ENCODE results near the gene SPATA31D1.
"Not testable (repeated sequence)": the region's sequence is repeated elsewhere in the genome, so short reads cannot be mapped to it uniquely, and the experiment has no call there.

Gene SPATA31D1

DNA sequence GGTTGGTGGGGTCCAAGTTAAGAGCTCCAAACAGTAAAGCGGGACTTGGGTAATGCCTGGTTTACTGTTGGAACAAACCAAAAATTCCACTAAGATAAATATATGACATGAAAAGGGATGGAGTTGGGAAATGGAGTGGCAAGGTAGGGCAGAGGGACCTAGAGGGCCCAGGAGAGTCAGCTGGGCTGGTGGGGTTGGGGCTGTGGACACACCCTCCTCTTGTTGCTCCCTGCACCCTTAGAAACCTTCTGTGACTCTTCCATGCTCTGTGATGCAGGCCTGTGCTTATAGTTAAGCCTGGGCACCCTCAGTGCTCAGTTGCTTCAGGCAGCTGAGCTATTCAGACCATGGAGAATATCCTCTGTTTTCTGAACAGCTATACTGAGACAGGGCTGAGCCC lies at the start of gene SPATA31D1:
SPATA31D1 (plus strand) TSS at position 301 of the 400 bp plus-strand sequence; CDS start at position 348, 47 bp downstream.
- DNase-seq (ENCODE audit: low read depth in 2 of 2), result not testable (repeated sequence)

DNA sequence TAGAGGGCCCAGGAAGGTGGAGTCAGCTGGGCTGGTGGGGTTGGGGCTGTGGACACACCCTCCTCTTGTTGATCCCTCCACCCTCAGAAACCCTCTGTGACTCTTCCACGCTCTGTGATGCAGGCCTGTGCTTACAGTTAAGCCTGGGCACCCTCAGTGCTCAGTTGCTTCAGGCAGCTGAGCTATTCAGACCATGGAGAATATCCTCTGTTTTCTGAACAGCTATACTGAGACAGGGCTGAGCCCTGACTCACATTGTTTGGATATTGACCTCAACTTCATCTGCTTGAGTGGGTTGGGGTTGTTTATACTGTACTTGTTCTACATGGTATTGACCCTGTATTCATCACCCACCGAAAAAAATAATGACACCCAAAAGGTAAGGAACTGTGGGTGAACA lies 45.2 kb upstream of the SPATA31D1 start, which contains the start of gene SPATA31D3:
SPATA31D3 (plus strand) TSS at position 108 of the 400 bp plus-strand sequence; CDS start at position 194, 86 bp downstream.
- not testable (repeated sequence) for DNase-seq (ENCODE audit: low read depth in 2 of 2)

DNA sequence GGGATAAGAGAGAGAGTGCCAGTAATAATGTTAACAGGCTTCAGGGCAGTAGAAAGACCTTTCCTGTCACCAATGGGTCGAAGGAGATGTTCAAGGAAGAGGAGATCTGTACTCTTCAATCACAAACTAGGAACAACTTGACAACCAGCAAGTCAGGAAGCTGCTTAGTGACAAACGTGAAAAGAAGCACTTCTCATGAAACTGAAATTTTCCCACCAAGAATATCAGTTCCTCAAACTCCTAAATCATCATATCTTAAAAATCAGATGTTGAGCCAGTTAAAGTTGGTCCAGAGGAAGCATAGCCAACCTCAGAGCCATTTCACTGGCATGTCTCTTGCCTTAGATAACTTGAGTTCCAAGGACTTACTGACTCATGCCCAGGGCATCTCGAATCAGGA lies 39.9 kb upstream of the SPATA31D1 start:
- DNase-seq (ENCODE audit: low read depth in 2 of 2), result not testable (repeated sequence)

DNA sequence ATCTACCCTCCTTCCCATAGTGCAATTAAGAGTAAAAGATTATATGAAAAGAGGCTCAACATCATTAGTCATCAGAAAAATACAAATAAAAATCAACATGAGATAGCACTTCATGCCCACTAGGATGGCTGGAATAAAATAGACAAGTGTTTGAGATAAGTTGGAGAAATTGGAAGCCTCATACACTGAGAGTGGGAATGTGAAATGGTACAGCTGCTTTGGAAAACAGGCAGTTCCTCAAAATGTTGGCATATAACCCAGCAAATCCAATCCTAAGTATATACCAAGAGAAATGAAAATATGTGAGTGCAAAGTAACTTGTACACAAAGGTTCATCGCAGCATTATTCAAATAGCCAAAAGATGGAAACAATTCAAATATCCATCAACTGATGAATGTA lies 35.5 kb upstream of the SPATA31D1 start:
- DNase-seq (ENCODE audit: low read depth in 2 of 2), result no peak

DNA sequence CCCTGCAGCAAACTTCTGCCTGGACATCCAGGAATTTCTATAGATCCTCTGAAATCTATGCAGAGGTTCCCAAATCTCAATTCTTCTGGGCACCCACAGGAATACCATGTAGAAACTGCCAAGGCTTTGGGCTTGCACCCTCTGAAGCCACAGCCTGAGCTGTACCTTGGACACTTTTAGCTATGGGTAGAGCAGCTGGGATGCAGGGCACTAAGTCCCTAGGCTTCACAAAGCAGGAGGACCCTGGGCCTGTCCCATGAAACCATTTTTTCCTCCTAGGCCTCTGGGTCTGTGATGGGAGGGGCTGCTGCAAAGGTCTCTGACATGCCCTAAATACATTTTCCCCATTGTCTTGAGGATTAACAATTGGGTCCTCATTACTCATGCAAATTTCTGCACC lies 32.9 kb upstream of the SPATA31D1 start:
- DNase-seq (ENCODE audit: low read depth in 2 of 2), result no peak

DNA sequence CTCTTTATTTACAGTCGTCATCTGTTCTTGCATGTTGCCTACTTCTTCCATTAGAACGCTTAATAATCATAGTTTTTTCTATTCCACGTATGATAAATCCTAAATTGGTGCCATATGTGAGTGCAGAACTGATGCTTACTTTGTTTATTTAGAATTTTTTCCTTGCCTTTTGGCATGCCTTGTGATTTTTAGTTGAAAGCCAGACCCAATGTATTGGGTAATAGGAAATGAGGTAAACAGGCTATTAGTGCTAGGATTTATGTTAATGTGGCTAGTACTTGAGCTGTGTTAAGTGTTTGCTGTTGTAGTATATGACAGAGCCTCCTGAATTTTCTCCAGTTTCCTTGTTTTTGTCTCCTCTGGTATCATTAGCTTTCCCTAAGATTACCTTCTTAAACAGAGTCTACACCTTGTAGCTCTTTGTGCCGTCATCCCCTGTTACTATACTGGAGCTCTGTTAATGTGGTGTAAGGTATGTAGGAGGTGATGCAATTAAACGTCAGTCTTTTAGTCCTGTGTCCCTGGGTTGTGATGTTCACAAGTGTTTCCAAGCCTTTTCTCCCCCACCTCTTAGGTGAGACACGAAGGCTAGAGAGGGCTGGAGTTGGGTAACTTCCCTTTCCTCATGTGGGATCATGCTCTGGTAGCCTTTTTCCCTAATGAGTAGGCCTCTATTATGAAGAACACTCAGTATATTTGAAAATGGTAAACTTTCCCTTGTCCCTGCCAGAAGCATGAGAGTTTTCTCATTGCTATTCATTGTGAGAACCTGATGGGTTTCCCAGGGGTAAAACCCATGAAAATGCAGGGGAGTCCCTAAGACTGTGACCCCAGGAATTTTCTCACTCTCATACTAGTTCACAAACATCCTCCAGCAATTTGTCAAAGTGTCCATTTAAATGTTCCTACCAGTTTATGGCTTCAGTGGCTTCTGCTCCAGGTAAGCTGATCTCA lies 24.1 kb upstream of the SPATA31D1 start:
- no peak for DNase-seq (ENCODE audit: low read depth in 2 of 2)

DNA sequence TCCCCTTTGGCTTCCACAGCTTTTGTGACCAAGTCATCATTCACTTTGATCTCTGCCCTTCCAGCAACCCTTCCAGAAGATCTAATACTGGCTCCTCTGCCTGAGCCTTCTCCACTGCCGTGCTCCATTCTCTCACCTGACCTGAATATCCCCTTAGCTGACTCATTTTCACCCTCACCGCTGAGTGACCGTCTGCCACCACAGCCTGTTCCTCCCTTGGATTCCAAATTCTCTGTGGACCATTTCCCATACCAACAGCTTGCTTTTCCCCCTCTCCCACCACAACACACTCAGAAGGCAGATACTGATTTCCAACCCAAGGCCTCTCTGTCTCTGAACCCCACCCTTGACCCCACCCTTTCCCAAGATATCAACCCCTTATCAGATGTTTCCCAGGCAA lies 20.5 kb upstream of the SPATA31D1 start:
- DNase-seq (ENCODE audit: low read depth in 2 of 2), result no peak

DNA sequence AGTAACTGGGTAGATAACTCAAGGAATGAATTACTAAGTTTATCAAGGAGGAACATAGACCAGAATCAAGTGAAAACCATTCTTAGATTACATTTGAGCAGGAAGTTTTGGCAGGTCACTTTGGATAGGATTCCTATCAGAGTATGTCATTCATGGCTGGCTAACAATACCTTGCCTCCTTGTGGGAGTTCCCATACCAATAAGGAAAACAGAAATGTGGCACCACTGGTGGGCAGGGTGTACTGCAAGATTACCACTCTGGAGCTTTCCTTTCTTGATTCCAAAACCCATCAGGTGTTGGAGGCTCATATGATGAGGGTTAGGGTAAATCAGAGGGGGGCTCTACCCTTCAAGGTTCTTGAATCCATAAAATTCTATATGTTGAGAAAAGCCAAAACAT lies 18.6 kb upstream of the SPATA31D1 start:
- DNase-seq (ENCODE audit: low read depth in 2 of 2), result no peak

DNA sequence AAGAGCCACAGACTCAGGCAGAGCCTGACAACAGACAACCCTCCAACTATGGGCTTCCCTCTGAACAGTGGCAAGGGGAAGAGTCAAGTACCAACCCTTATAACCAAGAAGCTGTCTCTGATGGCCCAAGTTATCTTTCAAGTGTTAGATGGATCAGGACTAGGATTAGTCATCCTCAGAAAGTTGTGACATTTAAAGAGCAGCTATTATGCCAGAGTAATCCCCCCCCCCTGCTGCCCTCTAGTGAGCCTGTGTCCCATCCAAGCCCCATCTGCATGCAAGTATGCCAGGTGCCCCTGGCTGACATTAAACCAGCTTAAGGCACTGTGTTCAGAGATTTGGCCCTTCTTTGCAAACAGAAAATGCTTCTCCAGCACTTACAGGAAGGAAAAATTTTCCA lies 16.8 kb upstream of the SPATA31D1 start:
- DNase-seq (ENCODE audit: low read depth in 2 of 2), result no peak

DNA sequence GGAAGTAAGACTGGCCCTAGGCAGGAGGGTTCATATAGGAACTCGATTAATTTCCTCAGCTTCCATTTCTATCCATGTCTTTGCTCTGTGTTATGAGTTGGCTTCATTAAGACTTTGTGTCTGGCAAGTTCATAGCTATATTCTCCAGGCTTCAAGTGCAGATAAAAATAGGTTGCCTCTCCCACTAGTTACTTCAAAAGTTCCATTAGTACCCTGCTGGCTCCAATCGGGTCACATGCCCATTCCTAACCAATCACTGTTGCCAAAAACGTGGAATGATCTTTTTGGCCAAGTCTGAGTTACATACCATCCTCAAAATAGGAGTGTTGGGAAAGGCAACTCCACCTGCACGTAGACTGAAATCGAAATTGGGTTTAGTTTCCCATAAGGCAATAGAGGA lies 13.8 kb upstream of the SPATA31D1 start:
- DNase-seq (ENCODE audit: low read depth in 2 of 2), result no peak

DNA sequence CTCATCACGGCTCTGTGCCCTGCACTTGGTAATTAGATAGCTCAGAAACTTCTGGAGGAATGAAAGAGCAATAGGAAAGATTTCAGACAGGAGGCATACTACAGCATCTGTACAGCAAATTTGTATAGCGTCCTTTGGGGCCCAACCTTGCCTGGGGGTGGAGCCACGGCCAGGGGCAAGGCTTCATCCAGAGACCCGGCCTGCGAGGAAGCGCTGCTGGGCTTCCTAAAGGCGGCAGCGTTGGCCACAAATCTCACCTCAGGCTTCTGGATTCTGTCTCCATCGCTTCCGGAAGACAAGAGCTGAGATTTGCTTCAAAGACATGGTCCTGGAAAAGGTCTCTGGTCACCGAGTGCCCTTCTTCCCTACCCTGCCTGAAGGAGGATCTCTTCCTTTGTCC lies 12.2 kb upstream of the SPATA31D1 start:
- no peak for DNase-seq (ENCODE audit: low read depth in 2 of 2)

DNA sequence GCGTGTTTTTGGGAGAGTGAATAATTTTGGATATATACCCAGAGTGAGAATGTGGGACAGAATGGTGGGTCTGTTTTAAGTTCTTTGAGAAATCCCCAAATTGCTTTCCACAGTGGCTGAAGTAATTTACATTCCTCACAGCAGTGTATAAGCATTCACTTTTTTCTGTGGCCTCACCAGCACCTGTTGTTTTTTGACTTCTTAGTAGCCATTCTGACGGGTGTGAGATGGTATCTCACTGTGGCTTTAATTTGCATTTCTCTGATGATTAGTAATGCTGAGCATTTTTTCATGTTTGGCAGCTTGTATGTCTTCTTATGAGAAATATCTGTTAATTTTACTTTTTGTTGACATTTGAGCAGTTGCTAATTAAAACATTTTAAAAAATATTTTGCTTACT lies 9.4 kb upstream of the SPATA31D1 start:
- DNase-seq (ENCODE audit: low read depth in 2 of 2), result no peak

DNA sequence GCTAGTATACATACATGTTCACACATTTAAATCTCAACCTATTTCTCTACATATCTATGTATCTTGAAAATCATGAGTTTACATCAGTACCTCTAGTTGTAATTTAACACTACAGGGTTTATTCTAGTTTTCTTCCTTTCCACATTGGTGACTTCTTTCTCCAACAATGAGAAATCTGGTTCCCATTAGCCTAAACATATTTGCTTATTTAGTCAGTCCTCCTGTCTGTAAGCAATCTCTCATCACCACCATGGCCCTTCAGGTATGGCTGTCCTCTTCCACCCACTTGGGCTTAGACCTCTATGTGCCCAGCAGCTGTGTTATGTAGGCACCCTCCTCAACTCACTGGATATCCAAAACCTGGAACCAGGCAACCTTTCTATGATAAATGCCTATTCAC lies 8.0 kb upstream of the SPATA31D1 start:
- DNase-seq (ENCODE audit: low read depth in 2 of 2), result no peak

DNA sequence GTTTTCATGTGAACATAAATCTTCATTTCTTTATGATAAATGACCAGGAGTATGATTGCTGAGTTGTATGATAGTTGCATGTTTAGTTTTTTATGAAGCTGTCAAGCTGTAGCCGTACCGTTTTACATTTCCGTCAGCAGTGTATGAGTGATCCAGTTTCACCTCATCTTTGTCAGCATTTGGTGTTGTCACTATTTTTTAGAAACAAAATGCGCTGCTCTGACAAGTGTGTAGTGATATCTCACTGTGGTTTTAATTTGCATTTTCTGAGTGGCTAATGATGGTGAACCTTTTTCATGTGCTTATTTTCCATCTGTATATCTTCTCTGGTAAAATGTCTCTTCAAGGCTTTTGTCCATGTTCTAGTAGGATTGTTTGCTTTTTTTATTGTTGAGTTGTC lies 6.7 kb upstream of the SPATA31D1 start:
- DNase-seq (ENCODE audit: low read depth in 2 of 2), result no peak

DNA sequence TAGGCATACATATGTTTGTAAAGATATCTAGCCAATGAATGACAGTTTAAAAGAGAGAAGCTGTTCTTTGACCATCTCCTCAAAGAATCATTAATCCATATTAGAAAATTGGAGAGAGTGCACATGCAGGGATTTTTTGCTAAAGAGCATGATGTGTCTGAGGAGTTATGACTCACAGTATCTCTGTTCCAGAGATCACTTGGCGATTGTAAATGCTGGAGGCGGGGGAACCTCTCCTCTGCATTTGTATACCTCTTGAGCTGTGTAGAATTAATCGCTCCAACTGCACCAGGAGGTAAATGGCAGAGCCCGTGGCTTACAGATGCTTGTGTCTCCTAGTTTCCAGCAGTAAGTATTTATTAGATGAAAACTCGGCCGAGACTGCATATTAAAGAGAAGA lies 3.6 kb upstream of the SPATA31D1 start:
- no peak for DNase-seq (ENCODE audit: low read depth in 2 of 2)

DNA sequence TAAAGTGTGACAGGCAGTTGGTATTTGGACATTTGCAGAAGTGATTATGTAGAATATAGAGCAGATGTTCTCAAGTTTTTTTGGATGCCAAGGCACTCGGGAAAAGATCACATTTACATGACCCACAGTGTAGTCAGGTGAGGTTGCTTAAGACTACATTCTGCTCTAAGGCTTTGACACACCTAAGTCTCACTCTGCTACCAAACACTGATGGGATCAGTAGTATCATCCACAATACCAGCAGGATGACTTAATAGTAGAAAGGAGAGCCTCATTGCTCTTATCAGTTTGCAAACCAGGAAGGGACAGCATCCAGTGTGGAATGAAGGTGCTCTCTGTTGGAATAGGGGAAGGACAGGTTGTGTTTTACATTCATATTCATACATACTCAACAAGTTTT lies 2.5 kb upstream of the SPATA31D1 start:
- no peak for DNase-seq (ENCODE audit: low read depth in 2 of 2)

DNA sequence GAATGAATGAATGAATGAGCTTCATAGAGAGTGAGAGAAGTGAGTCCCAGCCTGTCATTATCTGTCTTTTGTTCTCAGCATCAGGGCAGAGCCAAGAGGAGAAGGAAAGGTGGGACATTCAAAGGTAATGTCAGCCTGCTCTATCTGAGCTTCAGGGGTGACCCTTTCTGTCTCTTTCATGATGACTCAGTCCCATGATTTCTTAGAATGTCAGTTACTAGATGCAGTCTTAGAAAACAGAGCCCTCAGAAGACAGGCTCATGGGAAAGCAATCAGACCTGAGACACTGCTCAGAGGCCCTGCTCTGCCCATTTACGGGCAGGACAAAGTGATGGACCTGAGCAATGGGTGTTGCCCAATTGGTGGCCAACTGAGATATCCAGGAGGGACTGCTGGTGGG lies 1.1 kb downstream of the SPATA31D1 start:
- DNase-seq (ENCODE audit: low read depth in 2 of 2), result no peak

DNA sequence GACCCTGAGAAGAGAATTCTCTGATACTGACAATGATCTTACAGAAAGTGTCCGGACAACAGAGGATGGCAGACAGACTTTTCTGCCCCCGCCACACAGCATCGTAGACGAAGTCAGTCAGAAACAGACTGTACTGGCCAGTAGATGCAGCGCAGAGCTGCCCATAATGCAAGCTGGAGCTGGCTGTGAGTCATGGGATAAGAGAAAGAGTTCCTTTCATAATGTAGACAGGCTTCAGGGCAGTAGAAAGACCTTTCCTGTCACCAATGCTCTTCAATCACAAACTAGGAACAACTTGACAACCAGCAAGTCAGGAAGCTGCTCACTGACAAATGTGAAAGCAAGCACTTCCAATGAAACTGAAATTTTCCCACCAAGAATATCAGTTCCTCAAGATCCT lies 5.1 kb downstream of the SPATA31D1 start:
- DNase-seq (ENCODE audit: low read depth in 2 of 2), result no peak

DNA sequence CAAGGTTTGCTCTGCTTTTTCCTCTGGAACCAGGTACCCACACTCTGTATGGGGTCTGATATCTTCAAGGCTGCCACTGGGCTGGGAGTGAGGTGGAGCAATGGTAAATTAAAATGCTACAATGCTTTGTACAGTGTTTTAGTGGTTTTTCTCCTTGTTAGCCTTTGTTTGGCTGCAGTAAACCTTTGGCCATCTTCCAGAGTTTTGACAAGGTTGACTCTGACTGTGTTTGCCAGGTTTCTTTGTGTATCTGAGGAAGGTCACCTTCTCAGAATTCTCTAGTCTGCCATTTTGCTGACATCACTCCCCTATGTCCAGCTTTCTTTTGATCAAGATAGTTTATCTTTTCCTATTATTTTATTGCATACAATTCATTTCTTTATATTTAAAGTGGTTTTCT lies 11.2 kb downstream of the SPATA31D1 start:
- DNase-seq (ENCODE audit: low read depth in 2 of 2), result no peak

DNA sequence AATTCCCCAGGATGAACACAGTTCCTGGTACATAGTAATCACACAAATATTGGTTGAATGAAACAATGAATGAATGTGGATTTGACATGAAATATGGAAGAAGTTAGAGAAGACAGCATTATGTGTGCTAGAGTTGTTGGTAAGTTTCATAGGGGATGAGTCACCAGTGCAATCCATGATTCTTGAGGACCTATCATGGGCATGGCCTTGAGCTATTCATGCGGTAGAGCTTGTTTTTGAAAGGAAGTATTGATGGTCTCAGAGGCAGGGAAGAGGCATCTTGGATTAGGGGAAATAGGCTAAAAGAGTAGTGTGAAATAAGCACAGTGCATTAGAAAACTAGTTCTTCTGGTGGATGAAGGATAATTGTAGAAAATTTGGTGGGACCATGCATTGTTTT lies 22.1 kb downstream of the SPATA31D1 start:
- DNase-seq (ENCODE audit: low read depth in 2 of 2), result no peak

DNA sequence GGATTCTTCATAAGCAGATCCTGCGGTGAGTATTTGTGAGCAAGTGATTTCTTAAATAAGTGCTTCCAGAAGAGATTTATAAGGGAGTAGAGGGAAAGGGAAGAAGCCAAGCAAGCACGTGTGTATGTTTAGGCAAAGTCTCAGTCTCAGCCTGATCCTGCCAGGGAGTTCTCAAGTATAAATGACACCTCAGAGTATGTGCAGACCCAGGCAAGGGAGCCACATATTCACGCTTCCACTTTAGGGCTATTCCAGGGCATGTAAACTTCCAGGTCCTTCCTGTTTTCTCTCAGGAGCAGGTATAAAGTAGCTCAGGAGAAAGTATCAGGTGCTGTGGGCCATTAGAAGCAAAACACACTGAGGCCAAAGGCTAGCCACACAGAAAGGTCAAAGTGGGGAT lies 22.6 kb downstream of the SPATA31D1 start:
- no peak for DNase-seq (ENCODE audit: low read depth in 2 of 2)

DNA sequence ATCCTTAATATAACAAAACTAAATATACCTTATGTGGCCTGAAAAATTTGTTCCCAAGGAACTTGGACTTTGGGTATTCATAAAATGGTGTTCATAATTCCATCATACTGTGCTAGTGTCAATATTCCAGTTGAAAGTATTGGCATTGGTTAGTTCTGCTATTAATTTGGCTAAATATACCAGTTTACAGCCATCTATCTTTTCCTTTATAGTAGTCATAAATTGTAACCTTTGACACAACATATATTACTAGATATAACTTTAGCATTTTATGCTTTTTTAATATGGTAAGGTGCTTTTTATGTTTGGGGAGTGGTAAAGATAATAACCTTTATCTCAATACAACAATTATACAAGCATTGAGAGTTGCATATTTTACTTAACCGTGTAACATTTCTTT lies 23.7 kb downstream of the SPATA31D1 start:
- no peak for DNase-seq (ENCODE audit: low read depth in 2 of 2)

DNA sequence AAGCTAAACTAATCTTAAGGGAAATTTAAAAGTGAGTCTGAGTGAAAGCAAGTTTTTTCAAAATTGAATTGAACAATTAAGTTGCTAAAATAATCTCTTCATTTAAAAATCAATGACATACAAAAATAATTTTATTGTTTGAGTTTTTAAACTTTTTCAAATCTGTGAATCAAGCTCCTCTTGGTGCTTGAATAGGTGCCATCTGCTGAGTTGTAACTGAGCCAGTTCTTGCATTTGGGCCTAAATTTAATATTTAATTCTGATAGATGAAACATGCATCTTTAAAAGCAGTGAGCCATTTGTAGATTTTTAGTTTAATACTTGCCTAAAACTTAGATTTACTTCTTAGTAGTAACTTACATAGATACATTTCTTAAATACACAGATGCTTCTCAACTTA lies 31.8 kb downstream of the SPATA31D1 start:
- DNase-seq (ENCODE audit: low read depth in 2 of 2), result no peak

DNA sequence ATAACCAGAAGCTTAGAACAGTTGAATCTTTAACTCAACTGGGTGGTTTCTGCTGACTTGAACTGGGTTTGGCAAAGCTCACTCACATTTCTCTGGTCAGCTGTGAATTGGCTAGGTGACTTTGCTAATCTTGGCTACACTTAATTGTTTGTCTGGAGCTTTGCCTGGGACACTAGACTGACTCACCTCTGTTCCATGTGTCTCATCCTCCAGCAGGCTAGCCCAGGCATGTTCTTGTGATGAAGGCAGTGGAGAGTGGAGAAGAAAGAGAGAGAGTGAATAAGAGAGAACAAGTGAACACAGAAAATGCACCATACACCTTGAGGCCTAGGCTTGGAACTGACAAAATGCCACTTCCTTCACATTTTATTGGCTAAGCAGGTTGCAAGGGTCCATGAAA lies 32.6 kb downstream of the SPATA31D1 start:
- DNase-seq (ENCODE audit: low read depth in 2 of 2), result no peak

All from stimulated activated CD8-positive, alpha-beta memory T cell treated with anti-CD3 and anti-CD28 coated beads, Interleukin-7, amount 100 ng/mL, for 1 hour (primary cell).